Measurements from ENCODE around the gene NAV1. TPM values are rescaled to one million over a fixed set of nuclear protein-coding genes. Genes with fewer than 3 reads are reported as not detected.

NAV1 gene
- total RNA-seq, 1 donor from 2014 or later, result 55.2 TPM

DNA sequence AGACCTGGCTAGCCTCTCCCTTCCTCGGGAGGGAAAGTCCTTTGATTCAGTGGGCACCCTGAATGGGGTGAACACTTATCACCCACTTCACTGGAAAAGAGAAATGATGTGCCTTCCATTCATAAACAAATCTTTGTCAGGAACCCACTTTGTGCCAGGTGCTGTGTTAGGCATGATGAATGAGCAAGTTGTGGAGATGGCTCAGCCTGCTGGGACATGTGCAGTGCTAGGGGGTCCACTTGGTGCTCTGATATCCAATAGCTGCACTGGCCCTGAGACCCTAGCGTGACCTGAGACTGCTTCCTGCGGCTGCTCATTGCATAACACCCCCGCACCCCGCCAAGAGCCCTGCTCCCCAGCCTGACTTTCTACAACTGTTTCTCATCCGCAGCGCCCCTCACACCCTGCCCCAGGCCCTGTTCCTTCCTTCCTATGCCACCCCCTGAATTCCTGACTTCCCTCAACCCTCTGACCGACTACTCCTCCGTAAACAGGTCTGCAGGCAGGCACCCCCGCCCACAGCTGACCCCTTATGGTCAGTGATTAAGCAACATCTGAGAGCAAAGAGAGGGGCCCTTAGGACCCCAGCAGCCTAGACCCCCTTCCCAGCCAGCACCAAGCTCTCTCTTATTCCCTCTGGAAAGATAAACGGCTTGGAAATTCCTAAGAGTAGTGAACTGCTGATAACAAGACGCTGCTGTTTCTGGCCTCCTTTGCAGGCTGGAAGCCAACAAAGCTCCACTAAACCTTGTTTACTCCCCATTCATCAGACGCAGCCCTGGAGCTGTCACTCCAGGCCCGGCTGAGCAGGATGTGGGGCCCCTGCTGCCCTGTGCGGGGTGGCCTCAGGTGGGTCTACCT is 44.9 kb upstream of the NAV1 start:
- H3K27me3 Mint-ChIP-seq, result no peaks in the 10 kb centered on the region
- H3K4me3 Mint-ChIP-seq (ENCODE audit: low read depth), result peak overlapping the region; percentile 63
- H3K9me3 Mint-ChIP-seq (ENCODE audit: low read depth), result no peaks in the 10 kb centered on the region
- peaks cover 2% of the 10 kb centered on the region for H3K36me3 Mint-ChIP-seq (ENCODE audit: insufficient read depth)
- H3K4me1 Mint-ChIP-seq (ENCODE audit: low read depth), result peaks cover 34% of the 10 kb centered on the region
- DNase-seq (ENCODE audit: low spot score, unreplicated experiment), result peak; percentile 47
- TF ChIP-seq, protein P1, sequence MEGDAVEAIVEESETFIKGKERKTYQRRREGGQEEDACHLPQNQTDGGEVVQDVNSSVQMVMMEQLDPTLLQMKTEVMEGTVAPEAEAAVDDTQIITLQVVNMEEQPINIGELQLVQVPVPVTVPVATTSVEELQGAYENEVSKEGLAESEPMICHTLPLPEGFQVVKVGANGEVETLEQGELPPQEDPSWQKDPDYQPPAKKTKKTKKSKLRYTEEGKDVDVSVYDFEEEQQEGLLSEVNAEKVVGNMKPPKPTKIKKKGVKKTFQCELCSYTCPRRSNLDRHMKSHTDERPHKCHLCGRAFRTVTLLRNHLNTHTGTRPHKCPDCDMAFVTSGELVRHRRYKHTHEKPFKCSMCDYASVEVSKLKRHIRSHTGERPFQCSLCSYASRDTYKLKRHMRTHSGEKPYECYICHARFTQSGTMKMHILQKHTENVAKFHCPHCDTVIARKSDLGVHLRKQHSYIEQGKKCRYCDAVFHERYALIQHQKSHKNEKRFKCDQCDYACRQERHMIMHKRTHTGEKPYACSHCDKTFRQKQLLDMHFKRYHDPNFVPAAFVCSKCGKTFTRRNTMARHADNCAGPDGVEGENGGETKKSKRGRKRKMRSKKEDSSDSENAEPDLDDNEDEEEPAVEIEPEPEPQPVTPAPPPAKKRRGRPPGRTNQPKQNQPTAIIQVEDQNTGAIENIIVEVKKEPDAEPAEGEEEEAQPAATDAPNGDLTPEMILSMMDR (IDR thresholded peaks at IDR 0.05; ENCODE audit: unreplicated experiment), result no peak
- H3K27ac Mint-ChIP-seq, result peak overlapping the region; percentile 98

DNA sequence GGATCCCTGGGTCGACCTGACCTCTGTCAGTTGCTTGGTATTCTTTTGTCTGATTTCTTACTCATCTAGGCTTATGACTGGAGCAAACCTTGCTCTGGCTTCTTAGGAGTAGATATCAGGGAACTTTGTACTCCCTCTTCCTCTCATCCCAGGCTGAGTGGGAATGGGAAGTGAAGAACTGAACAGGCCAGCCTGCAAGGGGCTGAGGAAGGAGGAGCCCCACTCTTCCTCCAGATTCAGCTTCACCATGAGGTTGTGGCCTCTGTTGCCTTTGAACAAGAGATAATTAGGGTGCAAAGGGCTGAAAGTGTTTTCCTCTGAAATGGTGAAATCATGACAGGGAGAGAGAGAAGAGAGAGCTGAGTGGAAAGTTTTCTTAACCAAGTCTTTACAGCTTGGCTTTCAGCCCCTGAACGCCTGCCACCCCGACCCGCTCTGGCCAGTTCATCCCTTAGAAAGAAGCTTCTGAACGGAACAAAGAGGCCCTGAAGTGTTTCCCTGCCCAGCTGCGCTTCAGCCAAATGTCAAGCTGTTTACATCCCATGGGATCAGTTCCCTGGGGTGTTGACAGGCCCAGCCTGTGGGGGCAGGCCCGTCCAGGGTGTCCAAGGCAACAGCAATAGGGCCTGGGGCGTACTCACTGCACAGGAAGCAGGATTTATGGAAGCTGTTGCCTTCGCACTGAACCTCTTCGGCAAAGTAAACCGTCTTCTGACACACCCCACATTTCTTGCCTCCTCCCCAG is 43.2 kb upstream of the NAV1 start:
- Mint-ChIP-seq H3K27me3 (no peaks in the 10 kb centered on the region), H3K27ac (peak overlapping the region; percentile 92), H3K4me3 (ENCODE audit: low read depth) (no peak overlapping the region), H3K4me1 (ENCODE audit: low read depth) (peaks cover 45% of the 10 kb centered on the region), H3K9me3 (ENCODE audit: low read depth) (no peaks in the 10 kb centered on the region), H3K36me3 (ENCODE audit: insufficient read depth) (peaks cover 2% of the 10 kb centered on the region)
- TF ChIP-seq, protein P1 (IDR thresholded peaks at IDR 0.05; ENCODE audit: unreplicated experiment), result no peak
- DNase-seq (ENCODE audit: low spot score, unreplicated experiment), result no peak

DNA sequence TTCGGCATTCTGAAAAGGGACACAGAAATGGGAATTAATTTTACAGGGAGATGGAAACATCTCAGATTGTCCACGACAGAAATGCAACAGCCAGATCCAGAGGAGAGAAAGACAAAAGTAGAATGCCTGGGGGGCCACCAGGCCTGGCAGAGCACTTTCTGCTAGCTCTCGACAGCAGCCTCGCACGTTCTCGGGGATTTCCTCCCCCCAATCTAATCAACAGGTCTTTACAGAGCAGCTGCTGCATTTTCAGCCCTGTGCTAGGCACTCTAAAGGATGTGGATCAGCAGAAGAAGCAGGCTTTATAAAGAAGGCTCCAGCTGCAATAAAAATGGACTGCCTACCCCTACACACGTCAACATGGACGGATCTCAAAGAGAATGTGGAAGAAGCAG is 42.6 kb upstream of the NAV1 start:
- H3K27me3 Mint-ChIP-seq, result no peaks in the 10 kb centered on the region
- peak overlapping the region; percentile 92 for H3K27ac Mint-ChIP-seq
- TF ChIP-seq, protein P1 (IDR thresholded peaks at IDR 0.05; ENCODE audit: unreplicated experiment), result no peak
- peaks cover 2% of the 10 kb centered on the region for H3K36me3 Mint-ChIP-seq (ENCODE audit: insufficient read depth)
- H3K4me1 Mint-ChIP-seq (ENCODE audit: low read depth), result peaks cover 49% of the 10 kb centered on the region
- no peak for DNase-seq (ENCODE audit: low spot score, unreplicated experiment)
- H3K9me3 Mint-ChIP-seq (ENCODE audit: low read depth), result no peaks in the 10 kb centered on the region
- no peak overlapping the region for H3K4me3 Mint-ChIP-seq (ENCODE audit: low read depth)

DNA sequence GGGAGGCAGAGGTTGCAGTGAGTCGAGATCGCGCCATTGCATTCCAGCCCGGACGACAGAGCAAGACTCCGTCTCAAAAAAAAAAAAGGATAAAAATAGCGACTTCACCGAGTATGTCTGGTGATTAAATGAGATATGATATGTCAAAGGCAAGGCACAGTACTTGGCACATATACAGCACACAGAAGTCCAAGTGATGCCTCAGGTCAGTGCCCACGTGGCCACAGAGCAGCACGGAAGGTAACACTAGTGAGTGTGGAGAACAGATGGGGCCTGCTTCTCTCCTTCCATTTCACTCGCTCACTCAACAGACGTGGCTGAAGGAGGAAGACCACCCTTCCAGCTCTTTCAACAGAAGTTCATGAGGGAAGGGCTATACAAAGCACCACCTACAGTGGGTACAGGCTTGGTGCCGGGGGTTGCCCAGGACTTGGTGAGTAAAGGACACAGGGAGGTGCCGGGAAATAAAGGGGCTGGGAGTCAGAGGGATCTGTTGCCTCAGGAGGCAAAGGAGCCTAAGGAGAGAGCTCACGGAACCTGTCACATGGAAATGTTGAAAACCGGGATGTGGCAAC is 40.9 kb upstream of the NAV1 start:
- TF ChIP-seq, protein P1 (IDR thresholded peaks at IDR 0.05; ENCODE audit: unreplicated experiment), result no peak
- H3K36me3 Mint-ChIP-seq (ENCODE audit: insufficient read depth), result peaks cover 2% of the 10 kb centered on the region
- H3K4me1 Mint-ChIP-seq (ENCODE audit: low read depth), result peaks cover 59% of the 10 kb centered on the region
- DNase-seq (ENCODE audit: low spot score, unreplicated experiment), result no peak
- H3K4me3 Mint-ChIP-seq (ENCODE audit: low read depth), result no peak overlapping the region
- no peaks in the 10 kb centered on the region for H3K27me3 Mint-ChIP-seq
- H3K27ac Mint-ChIP-seq, result peak overlapping the region; percentile 85
- H3K9me3 Mint-ChIP-seq (ENCODE audit: low read depth), result no peaks in the 10 kb centered on the region

DNA sequence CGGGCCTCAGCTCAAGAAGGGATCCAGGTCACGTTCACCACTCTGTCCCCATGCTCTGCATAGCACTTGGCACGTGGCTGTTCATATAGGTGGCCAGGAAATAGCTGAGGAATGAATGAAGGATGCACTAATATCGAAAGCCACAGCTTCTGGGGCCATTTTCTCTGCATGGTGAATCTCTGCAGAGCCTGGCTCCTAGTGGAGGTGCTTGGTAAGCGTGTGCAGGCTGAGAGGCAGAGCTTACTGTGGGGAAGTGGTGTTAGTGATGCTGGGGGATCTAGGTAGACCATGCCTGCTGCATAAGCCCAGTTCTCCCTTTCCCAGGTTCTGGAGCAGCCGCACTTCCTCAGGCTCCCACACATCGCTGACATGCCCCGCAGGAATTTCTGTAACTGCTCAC is 40.3 kb upstream of the NAV1 start:
- H3K4me3 Mint-ChIP-seq (ENCODE audit: low read depth), result no peak overlapping the region
- peaks cover 60% of the 10 kb centered on the region for H3K4me1 Mint-ChIP-seq (ENCODE audit: low read depth)
- peak overlapping the region; percentile 62 for H3K27ac Mint-ChIP-seq
- no peaks in the 10 kb centered on the region for H3K9me3 Mint-ChIP-seq (ENCODE audit: low read depth)
- H3K27me3 Mint-ChIP-seq, result no peaks in the 10 kb centered on the region
- TF ChIP-seq, protein P1 (IDR thresholded peaks at IDR 0.05; ENCODE audit: unreplicated experiment), result no peak
- no peak for DNase-seq (ENCODE audit: low spot score, unreplicated experiment)
- no peaks in the 10 kb centered on the region for H3K36me3 Mint-ChIP-seq (ENCODE audit: insufficient read depth)
